NCI-H2081 (cell line): ENCODE results near the gene RALGAPB.
"Not testable (repeated sequence)": the region's sequence is repeated elsewhere in the genome, so short reads cannot be mapped to it uniquely, and the experiment has no call there.

Experiments used
- DNase-seq, 2 experiments: peaks; one replicate each; lab custom pipeline; 2025; lab: John Stamatoyannopoulos, UW

RALGAPB gene

DNA sequence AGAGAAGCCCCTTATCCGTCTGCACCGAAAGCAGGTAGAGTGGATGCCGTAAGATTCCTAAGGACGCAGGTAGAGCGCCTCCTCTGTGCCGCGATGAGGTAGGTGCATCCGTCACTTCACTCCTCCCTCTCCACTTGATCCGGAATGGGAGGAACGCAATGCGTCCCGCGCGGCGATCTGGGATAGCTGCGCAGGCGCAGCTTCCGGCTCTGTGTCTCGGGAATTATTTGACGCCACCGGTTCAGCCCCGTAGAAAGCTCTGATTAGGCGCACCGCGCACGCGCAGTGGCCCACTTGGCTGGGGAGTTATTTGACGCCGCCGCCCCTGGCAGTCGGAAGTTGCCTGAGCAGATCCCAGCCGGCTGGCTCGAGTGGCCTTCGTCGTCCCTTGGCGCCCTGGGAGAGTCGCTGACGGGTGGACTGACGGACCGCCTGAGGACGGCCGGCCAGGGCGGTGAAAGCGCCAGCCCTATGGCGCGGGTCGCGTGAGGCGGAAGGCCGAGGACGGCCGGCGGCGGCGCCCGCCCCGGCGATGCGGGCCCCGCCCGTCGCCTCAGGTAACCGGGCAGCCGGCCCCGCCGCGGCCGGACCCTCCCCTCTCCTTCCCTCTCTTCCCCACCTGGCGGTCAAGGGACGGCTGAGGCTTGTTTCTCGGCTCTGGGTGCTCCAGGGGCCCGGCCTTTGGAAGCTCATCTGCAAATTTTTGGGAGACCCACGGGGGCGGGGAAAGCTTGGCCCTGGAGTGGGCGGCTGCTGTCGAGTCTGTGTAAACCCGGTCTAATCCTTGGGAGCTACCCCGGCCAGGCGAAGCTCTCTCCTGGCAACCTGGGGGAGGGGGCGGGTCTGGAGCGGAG, at the start of gene RALGAPB:
TSS of gene RALGAPB (plus strand) at position 331 of the 854 bp plus-strand sequence. CDS start 15,590 bp downstream, outside the sequence.
- DNase-seq, result peak; percentile 99

DNA sequence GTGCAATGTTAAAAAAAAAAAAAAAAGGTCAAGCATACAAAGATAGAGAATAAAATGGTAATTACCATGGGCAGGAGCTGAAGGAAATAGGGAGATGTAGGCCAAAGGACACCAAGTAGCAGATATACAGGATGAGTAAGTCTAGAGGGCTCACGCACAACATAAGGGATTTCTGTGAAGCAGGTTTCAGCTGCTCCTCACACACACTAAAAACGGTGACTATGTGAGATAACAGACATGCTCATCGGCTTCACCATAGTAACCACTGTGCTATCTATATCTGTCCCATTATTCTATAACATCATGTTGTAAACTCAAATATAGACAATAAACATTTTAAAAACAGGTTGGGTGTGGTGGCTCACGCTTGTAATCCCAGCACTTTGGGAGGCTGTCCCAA, 49.1 kb upstream of the RALGAPB start:
- no peak for DNase-seq

DNA sequence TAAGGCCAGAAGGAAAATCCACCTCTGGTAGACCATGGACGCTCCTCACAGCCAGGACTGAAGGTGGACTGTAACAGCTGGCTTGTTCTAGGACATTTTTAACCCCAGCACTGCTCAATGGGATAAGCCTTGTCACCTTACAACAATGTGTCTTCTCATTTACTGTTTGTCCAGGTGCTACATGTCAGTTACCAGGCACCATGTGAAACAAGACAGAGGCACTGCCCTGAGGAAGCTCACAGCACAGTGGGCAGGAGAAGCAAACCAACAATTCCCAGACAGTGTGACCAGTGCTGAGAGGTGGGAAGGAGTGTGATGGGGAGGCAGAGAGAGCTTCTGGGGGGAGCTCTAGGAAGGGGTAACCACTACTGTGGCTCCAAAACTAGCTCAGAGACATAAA, 48.2 kb upstream of the RALGAPB start:
- no peak for DNase-seq

DNA sequence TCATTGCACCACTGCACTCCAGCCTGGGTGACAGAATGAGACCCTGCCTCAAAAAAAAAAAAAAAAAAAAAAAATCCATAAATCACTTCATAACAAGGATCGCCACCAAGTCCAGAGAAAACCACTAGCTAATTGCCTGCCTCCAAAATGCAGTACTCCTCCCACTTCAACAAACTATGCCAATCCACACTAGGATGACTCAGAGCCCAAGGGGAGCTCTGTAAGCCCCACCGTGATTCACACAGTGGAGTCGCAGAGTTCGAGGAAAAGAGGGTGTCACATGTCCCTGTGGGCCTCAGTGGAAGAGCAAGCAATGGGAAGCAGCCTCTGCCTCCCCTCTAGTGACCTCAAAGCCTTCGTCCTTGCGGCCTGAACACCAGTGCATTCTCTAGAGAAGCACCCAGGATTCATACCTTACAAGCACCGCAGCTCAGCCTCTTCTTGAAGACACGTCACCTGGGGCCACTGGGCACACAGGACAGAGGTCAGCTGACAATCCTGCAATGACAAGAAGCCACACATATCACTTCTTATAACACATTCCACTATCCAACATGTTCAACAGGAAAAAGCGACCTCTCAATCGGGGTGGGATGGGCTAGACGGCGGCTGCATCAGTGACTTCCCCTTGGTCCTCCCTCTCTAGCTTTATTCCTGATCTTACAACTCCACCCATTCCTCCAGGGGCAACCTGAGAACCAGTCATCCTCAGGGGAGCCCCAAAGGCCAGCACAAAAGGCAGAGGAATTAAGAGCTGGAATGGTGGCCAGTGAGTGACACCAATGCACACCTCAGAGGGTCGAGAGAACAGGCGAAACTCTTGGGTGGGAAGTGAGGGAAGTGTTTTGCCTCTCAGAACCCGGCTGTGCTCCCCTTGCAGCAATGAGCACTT, 46.4 kb upstream of the RALGAPB start:
- DNase-seq, result no peak

DNA sequence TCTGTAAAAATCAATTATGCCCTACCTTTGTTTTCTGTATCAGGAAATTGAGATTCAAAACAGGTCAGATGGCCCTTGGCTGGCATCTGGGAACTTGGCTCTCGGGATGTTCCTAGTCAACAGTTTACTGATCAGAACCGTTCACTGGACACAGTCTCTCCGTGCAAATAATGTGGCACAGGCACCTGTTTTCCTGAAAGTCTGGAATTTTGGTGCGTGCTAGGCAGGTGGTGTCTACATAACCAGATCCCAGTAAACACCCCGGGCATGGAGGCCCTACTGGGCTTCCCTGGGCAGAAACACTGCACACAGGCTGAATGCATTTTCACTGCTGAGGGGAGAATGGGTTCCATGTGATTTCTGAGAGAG, 45.0 kb upstream of the RALGAPB start:
- no peak for DNase-seq

DNA sequence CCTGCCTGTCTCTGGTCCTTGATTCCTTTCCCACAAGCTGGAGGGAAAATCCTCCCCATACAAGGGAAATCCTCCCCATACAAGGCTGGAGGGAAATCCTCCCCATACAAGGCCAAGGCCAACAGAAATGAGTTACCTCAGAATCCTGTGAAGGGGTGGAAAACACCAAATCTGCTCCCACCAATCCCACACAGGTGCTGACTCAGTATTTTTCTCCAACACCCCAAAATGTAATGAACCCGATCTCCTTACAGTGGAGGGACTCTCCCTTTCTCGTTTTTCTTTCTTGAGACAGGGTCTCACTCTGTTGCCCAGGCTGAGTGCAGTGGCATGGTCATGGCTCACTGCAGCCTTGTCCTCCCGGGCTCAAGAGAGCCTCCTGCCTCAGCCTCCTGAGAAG, 43.8 kb upstream of the RALGAPB start:
- no peak for DNase-seq

DNA sequence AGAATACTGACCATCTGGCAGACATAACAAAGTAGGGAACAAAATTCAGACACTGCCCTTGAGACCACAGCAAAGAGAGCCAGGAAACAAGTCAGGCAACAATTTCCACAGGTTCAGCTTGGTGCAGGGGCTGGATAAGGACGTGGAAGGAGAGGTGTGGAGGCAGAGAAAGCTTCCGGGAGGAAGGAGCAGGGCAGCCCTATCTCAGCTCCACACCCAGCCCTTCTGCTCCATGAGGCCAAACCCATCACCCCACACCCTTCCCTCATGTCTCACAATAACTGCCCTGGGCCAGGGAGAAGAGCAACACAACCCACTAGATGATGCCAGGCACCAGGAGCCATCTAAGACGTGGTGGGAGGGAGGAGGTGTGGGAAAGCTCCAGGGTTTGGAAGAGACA, 43.3 kb upstream of the RALGAPB start:
- DNase-seq, result no peak

DNA sequence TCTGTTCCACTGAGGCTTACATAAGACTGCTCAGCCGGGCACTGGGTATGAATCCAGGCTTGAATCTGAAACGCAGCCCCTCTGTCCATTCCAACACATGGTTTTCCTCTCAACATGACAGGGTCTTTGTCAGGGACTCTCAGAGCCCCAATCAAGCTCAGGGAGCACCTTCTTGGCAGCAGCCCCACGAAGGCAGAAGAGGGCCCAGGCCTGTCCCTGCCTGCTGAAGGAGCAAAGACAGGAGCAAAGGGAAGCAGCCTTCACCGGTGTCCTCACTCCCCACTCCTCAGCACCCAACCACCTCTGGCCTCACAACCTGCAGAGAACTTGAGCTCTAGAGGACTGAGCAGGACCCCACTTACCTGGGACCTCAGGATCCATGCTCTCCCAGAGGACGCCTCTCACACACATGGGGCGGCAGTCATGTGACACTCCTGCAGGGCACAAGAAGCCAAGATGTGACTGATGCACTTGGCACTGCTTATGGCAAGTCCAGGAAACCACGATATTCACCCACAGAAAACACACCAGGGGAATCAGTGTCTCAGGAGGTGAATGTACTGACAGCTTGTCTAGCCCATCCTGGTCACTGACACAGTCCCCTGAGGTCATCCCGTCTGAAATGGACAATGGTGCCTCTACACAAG, 41.8 kb upstream of the RALGAPB start:
- no peak for DNase-seq

DNA sequence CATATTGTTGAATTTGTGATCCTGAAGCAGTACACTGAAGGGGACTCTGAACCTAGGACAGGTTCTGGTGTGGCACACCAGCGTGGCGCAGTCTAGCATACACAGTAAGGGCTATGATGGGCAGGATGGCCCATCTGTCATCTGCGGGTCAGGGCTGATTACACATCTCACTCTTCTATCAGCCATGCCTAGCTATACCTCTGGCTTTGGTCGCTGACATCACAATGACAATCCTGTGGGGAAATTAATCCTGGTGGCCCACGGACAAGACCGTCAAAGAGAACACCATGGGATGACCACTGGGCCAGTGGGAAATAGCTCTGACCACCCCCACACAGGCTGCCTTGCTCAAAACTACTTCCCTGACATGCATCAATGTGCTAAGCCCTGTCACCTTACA, 40.4 kb upstream of the RALGAPB start:
- no peak for DNase-seq

DNA sequence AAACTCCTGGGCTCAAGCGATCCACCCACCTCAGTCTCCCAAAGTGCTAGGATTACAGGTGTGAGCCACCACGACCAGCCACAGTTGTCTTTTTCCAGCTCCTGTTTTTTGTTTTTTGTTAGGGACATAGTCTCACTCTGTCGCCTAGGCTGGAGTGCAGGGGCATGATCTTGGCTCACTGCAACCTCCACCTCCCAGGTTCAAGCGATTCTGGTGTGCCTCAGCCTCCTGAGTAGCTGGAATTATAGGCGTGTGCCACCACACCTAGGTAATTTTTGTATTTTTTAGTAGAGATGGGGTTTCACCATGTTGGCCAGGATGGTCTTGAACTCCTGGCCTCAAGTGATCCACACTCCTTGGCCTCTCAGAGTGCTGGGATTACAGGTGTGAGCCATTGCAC, 39.8 kb upstream of the RALGAPB start:
- DNase-seq, result not testable (repeated sequence)

DNA sequence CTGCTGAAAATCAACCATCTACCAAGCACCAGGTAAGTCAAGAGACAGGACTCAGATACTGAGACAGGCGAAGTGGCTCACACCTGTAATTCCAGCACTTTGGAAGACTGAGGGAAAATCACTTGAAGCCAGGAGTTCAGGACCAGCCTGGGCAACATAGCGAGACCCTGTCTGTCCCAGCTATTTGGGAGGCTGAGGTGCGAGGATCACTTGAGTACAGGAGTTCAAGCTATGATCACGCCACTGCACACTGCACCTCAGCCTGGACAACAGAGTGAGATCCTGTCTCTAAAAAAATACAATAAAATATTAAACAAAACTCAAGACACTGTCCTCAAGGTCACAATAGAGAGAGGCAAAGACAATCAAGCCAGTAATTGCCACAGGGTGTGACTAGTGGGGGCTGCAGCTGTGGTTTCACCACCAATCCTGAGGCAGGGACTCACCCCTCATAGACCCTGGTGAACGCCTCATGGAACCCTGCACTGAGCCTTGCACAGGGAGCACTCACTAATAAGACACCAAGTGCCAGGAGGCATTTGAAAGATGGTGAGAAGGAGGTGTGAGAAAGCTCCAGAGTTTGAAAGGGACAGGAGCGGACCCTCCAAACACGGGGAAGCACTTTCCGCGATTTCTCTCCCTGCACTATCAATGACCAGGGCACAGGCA, 39.2 kb upstream of the RALGAPB start:
- no peak for DNase-seq

DNA sequence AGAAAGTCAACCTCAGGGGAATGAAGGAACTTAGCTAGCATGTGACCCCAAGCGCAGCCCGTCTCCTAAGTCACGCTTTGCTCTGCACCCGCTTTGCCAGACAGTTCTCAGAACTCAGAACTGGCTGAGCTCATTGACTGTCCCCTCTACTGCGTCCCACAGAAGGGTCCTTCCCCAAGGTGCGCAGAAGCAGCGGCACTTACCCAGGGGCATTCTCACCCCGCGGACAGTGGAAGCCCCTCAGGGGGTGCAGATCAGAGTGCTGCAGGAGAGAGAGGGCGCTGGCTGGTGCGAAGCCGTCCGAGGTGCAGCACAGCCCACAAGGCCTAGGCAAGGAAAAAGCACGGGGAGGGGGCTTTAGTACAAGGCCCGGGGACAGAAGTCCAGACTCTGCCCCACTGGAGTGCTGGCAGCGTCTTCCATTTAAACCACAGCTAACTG, 38.3 kb upstream of the RALGAPB start:
- DNase-seq, result peak in 1 of 2 experiments; percentile 10

DNA sequence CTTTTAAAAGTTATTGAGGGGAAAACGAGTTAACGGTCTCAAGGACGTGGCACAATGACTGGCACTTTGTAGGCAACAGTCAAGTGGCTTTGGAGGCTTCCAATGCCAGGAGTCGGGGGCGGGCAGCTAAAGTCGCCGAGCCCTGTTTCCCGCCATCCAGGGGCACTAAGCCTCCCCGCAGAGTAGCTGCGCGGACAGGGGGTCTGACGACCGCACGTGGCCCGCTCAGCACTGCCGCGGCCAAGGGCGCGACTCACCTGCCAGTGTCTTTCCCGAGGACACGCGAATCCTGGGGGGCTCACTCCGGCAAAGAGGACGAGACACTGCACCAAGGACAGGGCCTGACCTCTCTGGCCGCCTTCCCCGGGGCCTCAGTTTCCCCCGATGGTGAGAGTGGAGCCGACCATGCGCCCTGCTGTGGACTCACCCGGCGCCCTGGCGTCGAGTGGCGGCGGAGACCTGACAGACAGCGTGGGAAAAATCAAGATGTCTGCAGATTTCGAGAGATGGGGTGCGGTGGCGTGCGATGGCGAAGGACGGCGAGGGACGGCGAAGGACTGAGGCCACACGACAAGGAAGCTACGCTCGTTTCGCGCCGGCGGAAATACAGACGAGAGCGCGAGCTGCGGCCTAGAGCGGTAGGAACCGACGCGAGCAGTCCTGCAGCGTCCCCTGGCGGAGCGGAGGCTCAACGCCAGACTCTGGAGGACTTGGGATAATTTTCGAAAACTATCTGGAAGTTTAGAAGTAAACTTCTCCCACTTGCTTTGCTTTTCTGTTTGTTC, 37.7 kb upstream of the RALGAPB start, which contains the start of gene SNHG17:
TSS of gene SNHG17 (minus strand) at position 559 of the 785 bp plus-strand sequence.
- peak; percentile 90 to 94 for DNase-seq

DNA sequence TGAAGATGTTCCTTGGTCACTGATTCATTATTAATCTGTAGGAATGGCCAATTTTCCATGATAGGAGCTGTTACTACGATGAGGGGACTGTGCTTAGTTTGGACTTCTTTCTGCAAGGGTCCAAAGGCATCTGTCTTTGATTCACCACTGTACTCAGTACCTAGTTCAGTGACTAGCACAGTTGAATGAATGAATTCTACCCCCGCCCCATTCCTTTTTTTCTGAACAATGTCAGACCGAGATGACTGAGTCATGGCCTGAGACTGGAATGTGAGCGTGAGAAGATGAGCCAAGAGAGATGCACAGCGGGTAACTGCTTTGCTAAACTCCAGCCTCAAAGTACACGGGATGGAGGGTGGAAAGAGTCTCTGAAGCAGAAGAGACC, 37.1 kb upstream of the RALGAPB start:
- no peak for DNase-seq

DNA sequence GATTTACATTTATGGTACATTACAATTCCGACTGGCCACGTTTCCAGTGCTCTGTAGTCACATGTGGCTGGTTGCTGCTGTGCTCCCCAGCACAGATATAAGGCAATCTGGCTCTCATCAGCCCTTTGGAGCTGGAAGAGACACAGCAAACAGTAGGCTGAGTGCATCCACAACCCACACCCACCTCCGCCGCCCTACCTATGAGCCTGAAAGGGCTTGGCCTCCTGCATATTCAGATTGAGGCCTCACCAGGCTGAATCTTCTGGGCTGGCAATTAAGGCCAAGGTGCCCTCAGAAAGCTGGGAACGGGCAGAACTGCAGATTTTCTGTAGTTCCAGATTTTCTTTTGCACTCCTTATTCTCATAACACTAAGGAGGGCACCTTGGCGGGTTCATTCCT, 34.8 kb upstream of the RALGAPB start:
- no peak for DNase-seq

DNA sequence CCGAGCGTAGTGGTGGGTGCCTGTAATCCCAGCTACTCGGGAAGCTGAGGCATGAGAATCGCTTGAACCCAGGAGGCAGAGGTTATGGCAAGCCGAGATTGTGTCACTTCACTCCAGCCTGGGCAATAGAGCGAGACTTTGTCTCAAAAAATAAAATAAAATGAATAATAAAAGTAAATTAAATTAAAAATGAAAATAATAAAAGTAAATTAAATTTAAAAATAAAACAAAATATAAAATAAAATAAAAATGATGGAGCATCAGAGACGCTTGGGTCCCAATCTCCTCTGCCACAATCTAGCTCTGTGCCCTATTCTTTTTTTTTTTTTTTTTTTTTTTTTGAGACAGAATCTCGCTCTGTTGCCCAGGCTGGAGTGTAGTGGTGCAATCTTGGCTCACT, 31.5 kb upstream of the RALGAPB start:
- DNase-seq, result not testable (repeated sequence)

DNA sequence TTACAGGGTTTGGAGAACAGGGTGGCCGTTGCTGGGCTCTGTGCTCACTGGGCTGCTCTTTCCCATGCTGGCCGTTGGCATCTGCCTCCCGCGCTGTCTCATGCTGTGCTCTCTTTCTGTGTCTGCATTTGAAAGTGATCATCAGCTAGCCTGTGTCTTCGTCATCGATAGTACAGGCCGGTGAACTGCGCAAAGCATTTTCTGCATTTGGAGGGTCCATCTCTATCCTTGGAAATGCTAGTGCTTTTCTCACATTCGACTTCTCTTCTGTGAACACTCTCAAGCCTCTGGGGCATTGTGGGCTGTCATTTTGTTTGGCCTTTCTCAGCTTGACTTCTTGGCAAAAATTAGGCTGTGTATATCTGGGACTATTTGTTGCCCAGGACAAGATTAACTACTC, 30.7 kb upstream of the RALGAPB start:
- no peak for DNase-seq

DNA sequence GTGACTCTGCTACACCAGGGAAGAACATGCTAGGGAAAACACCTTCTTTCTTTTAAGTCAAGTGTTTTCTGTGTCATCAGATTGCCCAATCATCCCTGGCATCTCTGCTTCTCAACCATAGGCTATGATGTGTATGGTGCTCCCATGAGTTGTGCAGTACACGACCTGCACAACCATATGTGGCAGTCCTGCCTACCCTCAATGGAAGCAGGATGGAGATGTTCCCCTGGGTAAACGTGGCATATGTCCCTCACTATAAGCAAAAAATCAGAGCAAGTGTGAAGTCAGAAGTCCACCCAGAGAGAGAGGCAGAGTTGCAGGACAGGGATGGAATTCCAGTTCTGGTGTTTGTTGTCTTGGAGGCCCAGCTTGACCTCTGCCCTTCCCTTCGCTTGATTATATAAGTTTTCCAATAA, 27.3 kb upstream of the RALGAPB start:
- no peak for DNase-seq

DNA sequence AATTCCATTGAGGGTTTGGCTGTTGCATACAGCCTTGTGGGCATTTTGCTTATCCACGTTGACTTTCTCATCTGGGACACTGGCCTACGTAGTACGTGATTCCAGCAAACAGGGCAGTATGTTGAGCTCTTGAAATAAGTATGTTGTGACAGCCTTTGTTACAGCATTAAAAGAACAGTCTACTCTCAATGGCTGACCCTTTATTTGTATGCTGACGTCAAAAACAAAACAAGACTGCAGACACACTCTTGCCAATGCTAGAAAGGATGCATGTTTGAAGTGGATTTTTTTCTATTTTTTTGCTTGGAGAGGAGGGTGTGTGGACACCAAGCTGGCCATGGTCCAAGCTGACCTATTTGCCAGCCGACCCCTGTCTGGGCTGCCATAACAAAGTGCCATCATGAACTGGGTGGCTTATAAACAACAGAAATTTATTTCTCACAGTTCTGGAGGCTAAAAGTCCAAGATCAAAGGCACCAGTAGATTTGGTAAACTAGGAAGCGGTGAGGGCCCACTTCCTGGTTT, 26.7 kb upstream of the RALGAPB start:
- no peak for DNase-seq

DNA sequence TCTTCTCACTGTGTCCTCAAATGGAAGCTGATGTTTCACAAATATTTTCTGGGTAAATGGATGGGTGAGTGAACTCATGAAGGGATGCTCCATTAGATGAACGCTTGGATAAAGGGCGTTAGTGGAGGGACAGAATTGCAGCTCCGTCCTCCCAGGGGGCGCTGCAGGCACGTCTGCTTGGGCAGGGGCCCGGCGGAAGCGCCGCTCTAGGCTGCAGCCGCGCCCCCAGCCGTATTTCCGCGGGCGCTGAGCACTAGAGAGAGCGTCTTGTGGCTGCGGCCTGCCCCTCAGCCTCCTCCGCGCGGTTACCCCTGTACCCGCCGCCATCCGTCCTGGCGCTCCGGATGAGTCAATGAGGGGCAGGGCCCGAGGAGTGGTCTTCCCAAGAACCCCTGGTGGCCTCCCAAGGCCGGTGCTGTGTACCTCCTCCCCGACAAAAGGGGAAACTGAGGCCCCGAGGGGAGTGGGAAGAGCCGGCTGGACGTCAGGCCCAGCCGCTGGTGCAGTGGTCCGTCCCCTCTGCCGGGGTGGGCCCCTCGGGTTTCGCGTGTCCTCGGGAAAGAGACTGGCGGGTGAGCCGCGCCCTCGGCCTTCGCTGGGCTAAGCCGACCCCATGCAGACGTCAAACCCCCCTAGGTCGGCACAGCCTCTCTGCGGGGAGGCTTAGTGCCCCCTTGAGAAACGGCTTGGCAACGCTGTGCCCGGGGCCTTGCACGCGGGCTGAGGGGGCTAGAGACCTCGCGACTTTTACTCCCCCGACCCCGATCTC, 26.0 kb upstream of the RALGAPB start:
- peak; percentile 88 to 92 for DNase-seq
